GM13976 (cell line): ENCODE measurements around the gene PCNX1.
"Not testable (repeated sequence)": the region's sequence is repeated elsewhere in the genome, so short reads cannot be mapped to it uniquely, and the experiment has no call there.

Experiments
- DNase-seq: peaks from one replicate; pipeline ENCODE4 v3.0.0; 2012; ENCODE audit warnings: low spot score
- CTCF ChIP-seq: IDR thresholded peaks from 2 replicates; pipeline ENCODE4 v1.5.1; 2012; ENCODE audit warnings: borderline replicate concordance, mild to moderate bottlenecking; ENCODE audit not compliant: insufficient read depth; ENCODE audit errors: extremely low read depth, missing control alignments, control extremely low read depth
- in situ Hi-C: fragments of 300-500 bp; cut with MboI; formaldehyde crosslinking; loops from one replicate; pipeline ENCODE4 v1.12.0; 2022; ENCODE audit warnings: low sequenced_read_pairs, mixed read lengths, inconsistent platforms; ENCODE audit not compliant: unreplicated experiment

PCNX1 gene

GRCh38 chr14:71121711-71122110 is 214.5 kb downstream of the PCNX1 start:
- no peak for TF ChIP-seq CTCF
- in situ Hi-C loops, result no loop called here
- no peak for DNase-seq

GRCh38 chr14:71122866-71123565 is 215.8 kb downstream of the PCNX1 start:
- TF ChIP-seq CTCF, result no peak
- DNase-seq, result no peak

GRCh38 chr14:71123579-71124135 is 216.4 kb downstream of the PCNX1 start:
- no peak for TF ChIP-seq CTCF
- DNase-seq, result no peak
- in situ Hi-C loops, result no loop called here

More at GRCh38 chr14:71122866-71123565, 215.8 kb downstream of the PCNX1 start:
- in situ Hi-C loops, result no loop called here

GRCh38 chr14:71129716-71130490 is 222.6 kb downstream of the PCNX1 start:
- not testable (repeated sequence) for DNase-seq
- in situ Hi-C loops, result loop anchor here (10.0 kb wide), 1 partner anchor 625 kb away; no protein-coding TSS in a partner anchor

- TF ChIP-seq CTCF, result no peak
- no peak for DNase-seq
- in situ Hi-C loops, result loop anchor here (10.0 kb wide), 1 partner anchor 624 kb away; no protein-coding TSS in a partner anchor
Observed at GRCh38 chr14:71130491-71131179, 223.4 kb downstream of the PCNX1 start.

GRCh38 chr14:71133296-71133695 is 226.0 kb downstream of the PCNX1 start:
- in situ Hi-C loops, result loop anchor here (10.0 kb wide), 1 partner anchor 622 kb away; no protein-coding TSS in a partner anchor
- no peak for TF ChIP-seq CTCF
- DNase-seq, result no peak
